Body of pancreas (tissue), 4 donors: ENCODE measurements around the gene GLI1.
"Not testable (repeated sequence)": the region's sequence is repeated elsewhere in the genome, so short reads cannot be mapped to it uniquely, and the experiment has no call there.

Experiments
- CTCF ChIP-seq, 7 experiments: fragments of 450-650 bp in 4 of 7; fragments of 200-600 bp in 3 of 7; sonication (generic) in 3 of 7; IDR thresholded peaks; one replicate each; pipeline ENCODE4 v1.5.1; 2016 to 2019; ENCODE audit warnings: antibody characterized with exemption in 7 of 7
- POLR2A ChIP-seq, 3 donors: fragments of 450-650 bp; IDR thresholded peaks; one replicate each; pipeline ENCODE4 v1.6.1; 2016; ENCODE audit warnings: antibody characterized with exemption in 3 of 3, mild to moderate bottlenecking in 2 of 3

GRCh38 chr12:57441393-57441792 is 18.2 kb upstream of the GLI1 start:
- not testable (repeated sequence) for TF ChIP-seq POLR2A, CTCF (IDR thresholded peaks at IDR 0.05)
